Measurements from ENCODE around the gene HECW1.

Gene HECW1

DNA sequence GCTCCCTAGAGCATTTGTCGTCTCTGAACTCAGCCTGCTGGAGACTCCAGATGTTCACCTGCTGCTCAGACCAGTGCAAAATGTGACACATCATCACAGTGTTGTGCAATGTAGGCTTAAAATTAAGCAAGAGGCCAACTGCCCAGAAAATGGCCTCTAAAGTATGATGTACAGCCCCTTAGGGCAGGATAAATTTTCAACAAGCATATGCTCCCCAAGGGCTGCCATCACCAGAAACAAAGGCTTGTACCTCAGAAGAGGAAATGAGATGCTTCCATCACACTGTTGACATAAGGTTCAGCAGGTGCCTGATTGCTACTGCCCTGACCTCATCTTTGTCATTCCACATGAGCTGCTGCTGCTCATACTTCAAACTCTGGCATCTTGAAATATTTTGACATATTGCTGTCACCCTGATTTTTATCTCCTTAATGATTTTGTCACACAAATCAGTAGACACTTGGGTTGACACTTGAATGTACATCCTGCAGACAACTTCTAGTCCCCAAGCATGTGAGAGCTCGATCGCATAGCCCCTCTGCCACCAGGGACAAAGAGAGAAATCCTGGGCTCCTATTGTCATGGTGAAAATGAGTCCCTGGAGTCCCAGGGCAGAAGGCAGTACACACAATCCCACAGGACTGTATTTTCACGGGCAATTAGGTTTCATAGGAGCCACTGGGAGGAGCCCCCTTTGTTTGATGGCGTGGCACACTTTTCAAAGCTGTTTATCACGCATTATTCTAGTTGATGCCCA, 250.8 kb downstream of the HECW1 start (continued):
- TF ChIP-seq, protein P1, sequence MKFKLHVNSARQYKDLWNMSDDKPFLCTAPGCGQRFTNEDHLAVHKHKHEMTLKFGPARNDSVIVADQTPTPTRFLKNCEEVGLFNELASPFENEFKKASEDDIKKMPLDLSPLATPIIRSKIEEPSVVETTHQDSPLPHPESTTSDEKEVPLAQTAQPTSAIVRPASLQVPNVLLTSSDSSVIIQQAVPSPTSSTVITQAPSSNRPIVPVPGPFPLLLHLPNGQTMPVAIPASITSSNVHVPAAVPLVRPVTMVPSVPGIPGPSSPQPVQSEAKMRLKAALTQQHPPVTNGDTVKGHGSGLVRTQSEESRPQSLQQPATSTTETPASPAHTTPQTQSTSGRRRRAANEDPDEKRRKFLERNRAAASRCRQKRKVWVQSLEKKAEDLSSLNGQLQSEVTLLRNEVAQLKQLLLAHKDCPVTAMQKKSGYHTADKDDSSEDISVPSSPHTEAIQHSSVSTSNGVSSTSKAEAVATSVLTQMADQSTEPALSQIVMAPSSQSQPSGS (tag by site-specific recombination; IDR thresholded peaks at IDR 0.05; ENCODE audit: low read depth): peak; percentile 46; the same call in 1 of the 2 replicates
- TF ChIP-seq ZNF600 (tag by site-specific recombination; IDR thresholded peaks at IDR 0.05) (peak; percentile 46; the same call in 1 of the 2 replicates), REPIN1 (tag by site-specific recombination; IDR thresholded peaks at IDR 0.05; ENCODE audit: low read depth) (no peak), ZNF19 (tag by site-specific recombination; IDR thresholded peaks at IDR 0.05; ENCODE audit: low read depth) (no peak), ZNF670 (tag by site-specific recombination; IDR thresholded peaks at IDR 0.05; ENCODE audit: low read depth) (no peak), ZNF423 (tag by site-specific recombination; IDR thresholded peaks at IDR 0.05) (no peak), ZNF521 (tag by site-specific recombination; IDR thresholded peaks at IDR 0.05) (no peak), ZXDB (tag by site-specific recombination; IDR thresholded peaks at IDR 0.05) (no peak), ZNF830 (tag by site-specific recombination; IDR thresholded peaks at IDR 0.05; ENCODE audit: low read depth) (no peak), ZNF530 (tag by site-specific recombination; IDR thresholded peaks at IDR 0.05; ENCODE audit: low read depth) (no peak), SALL2 (tag by site-specific recombination; IDR thresholded peaks at IDR 0.05; ENCODE audit: borderline replicate concordance) (no peak), BCL11A (tag by site-specific recombination; IDR thresholded peaks at IDR 0.05; ENCODE audit: low read depth) (no peak), ZNF585B (tag by site-specific recombination; IDR thresholded peaks at IDR 0.05) (no peak), ZNF214 (tag by site-specific recombination; IDR thresholded peaks at IDR 0.05; ENCODE audit: borderline replicate concordance) (no peak), ZNF626 (tag by site-specific recombination; IDR thresholded peaks at IDR 0.05) (no peak), ZNF354C (tag by site-specific recombination; IDR thresholded peaks at IDR 0.05; ENCODE audit: borderline replicate concordance, low read depth) (no peak), BCL11B (tag by site-specific recombination; IDR thresholded peaks at IDR 0.05; ENCODE audit: low read depth) (no peak), ZNF785 (tag by site-specific recombination; IDR thresholded peaks at IDR 0.05) (no peak), ZNF311 (tag by site-specific recombination; IDR thresholded peaks at IDR 0.05; ENCODE audit: borderline replicate concordance) (no peak), OSR2 (tag by site-specific recombination; IDR thresholded peaks at IDR 0.05) (peak; percentile 96), ZNF549 (tag by site-specific recombination; IDR thresholded peaks at IDR 0.05) (no peak)
- TF ChIP-seq, protein P2, sequence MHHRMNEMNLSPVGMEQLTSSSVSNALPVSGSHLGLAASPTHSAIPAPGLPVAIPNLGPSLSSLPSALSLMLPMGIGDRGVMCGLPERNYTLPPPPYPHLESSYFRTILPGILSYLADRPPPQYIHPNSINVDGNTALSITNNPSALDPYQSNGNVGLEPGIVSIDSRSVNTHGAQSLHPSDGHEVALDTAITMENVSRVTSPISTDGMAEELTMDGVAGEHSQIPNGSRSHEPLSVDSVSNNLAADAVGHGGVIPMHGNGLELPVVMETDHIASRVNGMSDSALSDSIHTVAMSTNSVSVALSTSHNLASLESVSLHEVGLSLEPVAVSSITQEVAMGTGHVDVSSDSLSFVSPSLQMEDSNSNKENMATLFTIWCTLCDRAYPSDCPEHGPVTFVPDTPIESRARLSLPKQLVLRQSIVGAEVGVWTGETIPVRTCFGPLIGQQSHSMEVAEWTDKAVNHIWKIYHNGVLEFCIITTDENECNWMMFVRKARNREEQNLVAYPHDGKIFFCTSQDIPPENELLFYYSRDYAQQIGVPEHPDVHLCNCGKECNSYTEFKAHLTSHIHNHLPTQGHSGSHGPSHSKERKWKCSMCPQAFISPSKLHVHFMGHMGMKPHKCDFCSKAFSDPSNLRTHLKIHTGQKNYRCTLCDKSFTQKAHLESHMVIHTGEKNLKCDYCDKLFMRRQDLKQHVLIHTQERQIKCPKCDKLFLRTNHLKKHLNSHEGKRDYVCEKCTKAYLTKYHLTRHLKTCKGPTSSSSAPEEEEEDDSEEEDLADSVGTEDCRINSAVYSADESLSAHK (tag by site-specific recombination; IDR thresholded peaks at IDR 0.05): no peak
- TF ChIP-seq, protein P3, sequence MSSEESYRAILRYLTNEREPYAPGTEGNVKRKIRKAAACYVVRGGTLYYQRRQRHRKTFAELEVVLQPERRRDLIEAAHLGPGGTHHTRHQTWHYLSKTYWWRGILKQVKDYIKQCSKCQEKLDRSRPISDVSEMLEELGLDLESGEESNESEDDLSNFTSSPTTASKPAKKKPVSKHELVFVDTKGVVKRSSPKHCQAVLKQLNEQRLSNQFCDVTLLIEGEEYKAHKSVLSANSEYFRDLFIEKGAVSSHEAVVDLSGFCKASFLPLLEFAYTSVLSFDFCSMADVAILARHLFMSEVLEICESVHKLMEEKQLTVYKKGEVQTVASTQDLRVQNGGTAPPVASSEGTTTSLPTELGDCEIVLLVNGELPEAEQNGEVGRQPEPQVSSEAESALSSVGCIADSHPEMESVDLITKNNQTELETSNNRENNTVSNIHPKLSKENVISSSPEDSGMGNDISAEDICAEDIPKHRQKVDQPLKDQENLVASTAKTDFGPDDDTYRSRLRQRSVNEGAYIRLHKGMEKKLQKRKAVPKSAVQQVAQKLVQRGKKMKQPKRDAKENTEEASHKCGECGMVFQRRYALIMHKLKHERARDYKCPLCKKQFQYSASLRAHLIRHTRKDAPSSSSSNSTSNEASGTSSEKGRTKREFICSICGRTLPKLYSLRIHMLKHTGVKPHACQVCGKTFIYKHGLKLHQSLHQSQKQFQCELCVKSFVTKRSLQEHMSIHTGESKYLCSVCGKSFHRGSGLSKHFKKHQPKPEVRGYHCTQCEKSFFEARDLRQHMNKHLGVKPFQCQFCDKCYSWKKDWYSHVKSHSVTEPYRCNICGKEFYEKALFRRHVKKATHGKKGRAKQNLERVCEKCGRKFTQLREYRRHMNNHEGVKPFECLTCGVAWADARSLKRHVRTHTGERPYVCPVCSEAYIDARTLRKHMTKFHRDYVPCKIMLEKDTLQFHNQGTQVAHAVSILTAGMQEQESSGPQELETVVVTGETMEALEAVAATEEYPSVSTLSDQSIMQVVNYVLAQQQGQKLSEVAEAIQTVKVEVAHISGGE (tag by site-specific recombination; conservative IDR thresholded peaks at IDR 0.05; ENCODE audit: low read depth): no peak
- TF ChIP-seq, protein P4, sequence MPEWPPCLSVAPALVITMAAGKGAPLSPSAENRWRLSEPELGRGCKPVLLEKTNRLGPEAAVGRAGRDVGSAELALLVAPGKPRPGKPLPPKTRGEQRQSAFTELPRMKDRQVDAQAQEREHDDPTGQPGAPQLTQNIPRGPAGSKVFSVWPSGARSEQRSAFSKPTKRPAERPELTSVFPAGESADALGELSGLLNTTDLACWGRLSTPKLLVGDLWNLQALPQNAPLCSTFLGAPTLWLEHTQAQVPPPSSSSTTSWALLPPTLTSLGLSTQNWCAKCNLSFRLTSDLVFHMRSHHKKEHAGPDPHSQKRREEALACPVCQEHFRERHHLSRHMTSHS (tag by site-specific recombination; IDR thresholded peaks at IDR 0.05): peak; percentile 93
- TF ChIP-seq, protein P5, sequence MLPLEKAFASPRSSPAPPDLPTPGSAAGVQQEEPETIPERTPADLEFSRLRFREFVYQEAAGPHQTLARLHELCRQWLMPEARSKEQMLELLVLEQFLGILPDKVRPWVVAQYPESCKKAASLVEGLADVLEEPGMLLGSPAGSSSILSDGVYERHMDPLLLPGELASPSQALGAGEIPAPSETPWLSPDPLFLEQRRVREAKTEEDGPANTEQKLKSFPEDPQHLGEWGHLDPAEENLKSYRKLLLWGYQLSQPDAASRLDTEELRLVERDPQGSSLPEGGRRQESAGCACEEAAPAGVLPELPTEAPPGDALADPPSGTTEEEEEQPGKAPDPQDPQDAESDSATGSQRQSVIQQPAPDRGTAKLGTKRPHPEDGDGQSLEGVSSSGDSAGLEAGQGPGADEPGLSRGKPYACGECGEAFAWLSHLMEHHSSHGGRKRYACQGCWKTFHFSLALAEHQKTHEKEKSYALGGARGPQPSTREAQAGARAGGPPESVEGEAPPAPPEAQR (tag by site-specific recombination; IDR thresholded peaks at IDR 0.05): no peak
- TF ChIP-seq, protein P6, sequence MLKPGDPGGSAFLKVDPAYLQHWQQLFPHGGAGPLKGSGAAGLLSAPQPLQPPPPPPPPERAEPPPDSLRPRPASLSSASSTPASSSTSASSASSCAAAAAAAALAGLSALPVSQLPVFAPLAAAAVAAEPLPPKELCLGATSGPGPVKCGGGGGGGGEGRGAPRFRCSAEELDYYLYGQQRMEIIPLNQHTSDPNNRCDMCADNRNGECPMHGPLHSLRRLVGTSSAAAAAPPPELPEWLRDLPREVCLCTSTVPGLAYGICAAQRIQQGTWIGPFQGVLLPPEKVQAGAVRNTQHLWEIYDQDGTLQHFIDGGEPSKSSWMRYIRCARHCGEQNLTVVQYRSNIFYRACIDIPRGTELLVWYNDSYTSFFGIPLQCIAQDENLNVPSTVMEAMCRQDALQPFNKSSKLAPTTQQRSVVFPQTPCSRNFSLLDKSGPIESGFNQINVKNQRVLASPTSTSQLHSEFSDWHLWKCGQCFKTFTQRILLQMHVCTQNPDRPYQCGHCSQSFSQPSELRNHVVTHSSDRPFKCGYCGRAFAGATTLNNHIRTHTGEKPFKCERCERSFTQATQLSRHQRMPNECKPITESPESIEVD (tag by site-specific recombination; IDR thresholded peaks at IDR 0.05): no peak
